ENCODE data around the gene DNAJB1.

The DNAJB1 gene

GRCh38 chr19:14495672-14496028, 22.5 kb downstream of the DNAJB1 start:
- peak; percentile 65 for DNase-seq

GRCh38 chr19:14494910-14495671, 23.1 kb downstream of the DNAJB1 start:
- no peak for DNase-seq

DNA sequence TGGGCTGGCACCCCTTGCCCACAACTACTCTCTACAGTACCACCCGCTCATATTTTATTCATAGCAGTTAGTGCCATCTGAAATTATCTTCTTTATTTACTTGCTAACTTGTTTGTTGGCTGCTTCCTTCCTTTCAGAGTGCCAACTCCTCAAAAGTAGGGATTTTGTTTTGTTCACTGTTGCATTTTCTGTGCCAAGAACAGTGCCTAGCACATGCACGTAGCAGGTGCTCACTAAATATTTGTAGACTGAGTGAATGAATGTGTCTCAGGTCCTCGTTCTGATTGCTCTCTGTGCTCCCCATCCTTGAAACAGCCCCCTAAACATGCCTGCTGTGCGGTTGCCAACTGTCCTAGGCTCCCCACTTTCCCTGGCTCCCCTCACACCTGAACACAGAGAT, 23.8 kb downstream of the DNAJB1 start:
- no peak for DNase-seq

GRCh38 chr19:14492756-14493337, 25.4 kb downstream of the DNAJB1 start:
- no peak for DNase-seq

GRCh38 chr19:14487370-14488125, 30.6 kb downstream of the DNAJB1 start:
- DNase-seq, result no peak

- no peak for DNase-seq
Observed at GRCh38 chr19:14482172-14482941, 35.8 kb downstream of the DNAJB1 start.

DNA sequence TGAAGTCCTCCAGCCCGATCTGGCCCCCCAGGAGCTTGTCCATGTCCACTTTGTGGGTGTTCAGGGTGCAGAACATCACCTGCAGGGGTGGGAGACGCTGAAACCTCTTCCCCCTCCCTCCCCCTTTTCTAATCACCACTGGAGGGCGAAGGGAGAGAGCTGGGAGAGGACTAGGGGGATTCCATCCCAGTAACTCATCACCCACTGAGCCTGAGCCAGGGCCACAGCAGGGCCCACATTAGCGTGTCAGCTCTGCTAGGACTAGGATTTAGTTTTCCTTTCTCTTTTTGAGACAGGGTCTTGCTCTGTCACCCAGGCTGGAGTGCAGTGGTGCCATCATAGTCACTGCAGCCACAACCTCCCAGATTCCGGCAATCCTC, 37.5 kb downstream of the DNAJB1 start:
- DNase-seq, result no peak

DNA sequence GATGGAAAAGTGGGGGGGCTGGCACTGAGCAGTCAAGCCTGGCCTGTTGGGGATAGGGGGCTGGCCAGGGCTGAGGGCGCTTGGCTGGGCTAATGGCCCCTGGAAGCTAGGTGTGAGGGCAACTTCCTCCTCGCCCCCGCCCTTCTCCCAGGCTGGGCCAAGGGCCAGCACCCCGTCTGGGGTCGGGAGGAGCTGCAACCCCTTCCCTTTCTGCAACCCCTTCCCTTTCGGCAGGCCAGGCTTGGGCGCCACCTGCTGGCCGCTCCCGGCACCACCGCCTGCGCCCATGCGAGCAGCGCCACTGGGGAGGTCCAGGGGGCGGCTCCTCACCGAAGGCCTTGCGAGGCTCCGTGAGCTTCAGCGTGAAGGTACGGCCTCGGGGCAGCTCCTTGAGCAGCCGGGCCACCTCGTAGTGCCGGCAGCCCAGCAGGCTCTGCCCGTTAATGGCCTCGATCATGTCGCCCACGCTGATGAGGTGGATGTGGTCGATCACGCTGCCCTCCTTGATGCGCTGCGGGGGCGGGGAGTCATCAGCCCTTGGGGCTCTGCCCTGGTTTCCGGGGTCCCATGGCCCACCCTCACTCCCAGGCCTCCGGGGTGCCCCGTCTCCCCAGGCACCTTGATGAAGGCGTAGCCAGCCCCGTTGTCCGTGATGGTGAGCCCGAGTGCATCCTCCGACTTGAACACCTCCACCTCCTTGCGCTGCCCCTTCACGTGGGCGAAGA, 38.1 kb downstream of the DNAJB1 start:
- peak; percentile 87 for DNase-seq

GRCh38 chr19:14479309-14479974, 38.8 kb downstream of the DNAJB1 start:
- DNase-seq, result no peak

GRCh38 chr19:14478113-14478545, 40.1 kb downstream of the DNAJB1 start:
- no peak for DNase-seq

GRCh38 chr19:14477418-14478112, 40.6 kb downstream of the DNAJB1 start:
- no peak for DNase-seq

DNA sequence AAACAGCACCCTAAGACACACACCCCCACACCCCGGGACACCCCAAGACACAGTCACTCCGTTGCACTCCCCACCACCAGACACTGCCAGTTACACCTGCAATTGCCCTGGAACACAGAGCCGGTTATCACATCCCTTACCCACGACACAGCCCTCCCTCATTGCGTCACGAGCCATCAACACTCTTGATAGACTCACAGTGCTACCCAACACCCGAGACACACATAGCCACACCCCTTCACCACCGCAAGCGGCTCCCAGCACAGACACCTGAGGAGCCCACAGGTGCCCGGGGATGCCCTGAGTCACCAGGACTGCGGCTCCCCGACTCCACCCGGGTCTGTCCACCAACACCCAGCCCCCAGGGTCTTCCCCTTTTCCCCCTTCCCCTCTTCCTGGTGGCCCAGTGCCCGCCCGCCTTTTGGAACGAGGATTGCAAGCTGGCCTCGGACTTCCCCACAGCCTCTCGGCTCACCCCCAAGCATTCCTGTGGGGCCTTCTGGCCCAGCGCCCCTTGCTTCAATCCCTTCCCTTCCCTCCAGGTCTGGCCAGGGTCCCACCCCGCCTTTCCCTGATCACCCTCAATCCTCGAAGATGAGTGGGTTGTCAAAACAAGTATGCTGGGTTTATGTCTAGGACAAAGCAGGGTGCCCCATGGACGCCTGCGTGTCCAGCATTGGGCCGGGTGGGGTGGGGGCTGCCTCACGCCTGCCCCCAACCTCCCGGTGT, 41.4 kb downstream of the DNAJB1 start:
- peak; percentile 83 for DNase-seq

GRCh38 chr19:14476327-14476672, 41.9 kb downstream of the DNAJB1 start:
- DNase-seq, result no peak

GRCh38 chr19:14475251-14476073, 42.7 kb downstream of the DNAJB1 start, which contains the start of gene PTGER1:
PTGER1 (minus strand) TSS chr19:14475354; CDS start chr19:14474320, 1,034 bp downstream.
- peak; percentile 33 for DNase-seq

DNA sequence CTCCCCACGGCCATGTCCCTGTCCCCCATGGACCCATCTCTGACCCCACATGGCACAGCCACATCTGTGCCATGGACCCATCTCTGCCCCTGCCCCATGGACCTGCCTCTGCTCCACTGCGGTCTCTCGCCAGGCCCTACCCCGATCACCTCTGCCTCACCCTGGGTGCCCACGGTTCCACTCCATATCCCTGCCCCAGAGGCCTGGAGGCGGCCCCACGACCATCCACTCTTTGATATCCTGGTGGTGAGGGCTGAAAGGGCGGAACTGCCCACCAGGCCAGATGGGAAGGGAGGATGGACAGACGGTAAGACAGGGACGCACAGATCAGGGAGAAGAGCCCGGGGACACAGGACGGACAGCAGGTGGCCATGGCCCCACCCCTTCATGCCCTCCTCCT, 43.4 kb downstream of the DNAJB1 start:
- no peak for DNase-seq

GRCh38 chr19:14473978-14474578, 44.1 kb downstream of the DNAJB1 start:
- no peak for DNase-seq

- DNase-seq, result no peak
Observed at GRCh38 chr19:14473073-14473977, 44.9 kb downstream of the DNAJB1 start.

All from OCI-M1 (cell line).